Smooth muscle cell (in vitro differentiated cells): Measurements from ENCODE around the gene RABGAP1L. TPM values are rescaled to one million over a fixed set of nuclear protein-coding genes. Genes with fewer than 3 reads are reported as not detected.

ENCODE experiments used
- DNase-seq: peaks from one replicate; lab custom pipeline; 2025; ENCODE audit not compliant: unreplicated experiment; lab: John Stamatoyannopoulos, UW
- H2AFZ ChIP-seq: fragments of 200-600 bp; sonication (generic); 2 replicates; pipeline ENCODE4 v1.6.0; 2016; ENCODE audit warnings: antibody characterized with exemption, low read depth, mild to moderate bottlenecking
- H3F3A ChIP-seq: fragments of 200-600 bp; sonication (generic); 2 replicates; pipeline ENCODE4 v1.6.0; 2017; ENCODE audit warnings: antibody characterized with exemption, low read depth
- H3K27ac ChIP-seq: fragments of 200-600 bp; sonication (generic); 2 replicates; pipeline ENCODE4 v1.5.1; 2016; ENCODE audit warnings: low read depth, mild to moderate bottlenecking
- H3K27me3 ChIP-seq: fragments of 200-600 bp; sonication (generic); 2 replicates; pipeline ENCODE4 v1.6.1; 2016; ENCODE audit warnings: low read depth, mild to moderate bottlenecking
- H3K36me3 ChIP-seq: fragments of 200-600 bp; sonication (generic); 2 replicates; pipeline ENCODE4 v1.5.1; 2016; ENCODE audit warnings: low read depth
- H3K4me1 ChIP-seq: fragments of 200-600 bp; sonication (generic); 2 replicates; pipeline ENCODE4 v1.5.1; 2016; ENCODE audit warnings: low read depth
- H3K4me2 ChIP-seq: fragments of 200-600 bp; sonication (generic); 2 replicates; pipeline ENCODE4 v1.6.0; 2016; ENCODE audit warnings: mild to moderate bottlenecking
- H3K4me3 ChIP-seq: fragments of 200-600 bp; sonication (generic); 2 replicates; pipeline ENCODE4 v1.5.1; 2016; ENCODE audit warnings: mild to moderate bottlenecking
- H3K79me2 ChIP-seq: fragments of 200-600 bp; sonication (generic); 2 replicates; pipeline ENCODE4 v1.6.0; 2016; ENCODE audit warnings: low read depth, mild to moderate bottlenecking
- H3K9ac ChIP-seq: fragments of 200-600 bp; sonication (generic); 2 replicates; pipeline ENCODE4 v1.6.0; 2016; ENCODE audit warnings: low read depth
- H3K9me3 ChIP-seq: fragments of 200-600 bp; sonication (generic); replicated peaks from 2 replicates; pipeline ENCODE4 v1.5.1; 2016; ENCODE audit warnings: low read depth
- H4K20me1 ChIP-seq: fragments of 200-600 bp; sonication (generic); 2 replicates; pipeline ENCODE4 v1.6.0; 2016; ENCODE audit warnings: low read depth
- CTCF ChIP-seq: fragments of 200-600 bp; sonication (generic); IDR thresholded peaks from 2 replicates; pipeline ENCODE4 v1.5.1; 2017; ENCODE audit warnings: borderline replicate concordance, mild to moderate bottlenecking, antibody characterized with exemption; ENCODE audit not compliant: insufficient read depth, poor library complexity, severe bottlenecking
- WGBS: methylation state at CpG from one replicate; pipeline ENCODE4 v1.1.7; 2016; ENCODE audit warnings: low lambda C conversion rate; 5-methylcytosine and 5-hydroxymethylcytosine counted together
- polyA plus RNA-seq: library from polyadenylated mRNA; unstranded; fragments of >200 nt; fragmentation: Nextera tagmentation; extraction: Ambion mirVana; gene quantifications from 2 replicates; pipeline ENCODE4 v1.2.1, GENCODE V29; 2016
- total RNA-seq: library from RNA; depleted of rRNA; stranded (reverse); fragments of >200 nt; gene quantifications from 2 replicates; pipeline ENCODE4 v1.2.3, GENCODE V29; 2014

RABGAP1L gene
- total and polyA plus RNA-seq, 2 experiments from 2014 or later = 4.8 to 24.7 TPM

GRCh38 chr1:174991473-174991872 lies 832.2 kb downstream of the RABGAP1L start:
- no peak overlapping the region for H3K4me2 ChIP-seq
- H3F3A ChIP-seq = no peaks in the 10 kb centered on the region
- DNase-seq = no peak
- H3K4me3 ChIP-seq = no peak overlapping the region
- H3K9ac ChIP-seq = no peak overlapping the region
- no peak overlapping the region for H2AFZ ChIP-seq
- H3K27me3 ChIP-seq = no peaks in the 10 kb centered on the region
- no peaks in the 10 kb centered on the region for H3K79me2 ChIP-seq
- no peaks in the 10 kb centered on the region for H4K20me1 ChIP-seq
- 95% methylated on average over 1 of the region's 1 CpG for WGBS
- H3K4me1 ChIP-seq = no peaks in the 10 kb centered on the region
- H3K27ac ChIP-seq = no peak overlapping the region
- no peaks in the 10 kb centered on the region for H3K9me3 ChIP-seq
- no peak for TF ChIP-seq CTCF
- no peaks in the 10 kb centered on the region for H3K36me3 ChIP-seq

- WGBS = 86% methylated on average over 3 of the region's 3 CpGs
- DNase-seq = no peak
Measured at GRCh38 chr1:174995121-174995520, 835.8 kb downstream of the RABGAP1L start.

GRCh38 chr1:174995916-174996315 lies 836.6 kb downstream of the RABGAP1L start:
- H3K9me3 ChIP-seq = no peaks in the 10 kb centered on the region
- no peaks in the 10 kb centered on the region for H3K27me3 ChIP-seq
- no peaks in the 10 kb centered on the region for H4K20me1 ChIP-seq
- H3K9ac ChIP-seq = no peak overlapping the region
- H3K79me2 ChIP-seq = peaks cover 9% of the 10 kb centered on the region
- no peak overlapping the region for H3K27ac ChIP-seq
- H2AFZ ChIP-seq = no peak overlapping the region
- TF ChIP-seq CTCF = no peak
- no peak overlapping the region for H3K4me2 ChIP-seq
- 87% methylated on average over 1 of the region's 1 CpG for WGBS
- no peak overlapping the region for H3K4me3 ChIP-seq
- peaks cover 9% of the 10 kb centered on the region for H3K4me1 ChIP-seq
- DNase-seq = no peak
- no peaks in the 10 kb centered on the region for H3K36me3 ChIP-seq
- H3F3A ChIP-seq = peaks cover 7% of the 10 kb centered on the region

More at GRCh38 chr1:174995121-174995520, 835.8 kb downstream of the RABGAP1L start:
- H3K4me2 ChIP-seq = no peak overlapping the region
- no peak overlapping the region for H2AFZ ChIP-seq
- no peak for TF ChIP-seq CTCF
- no peaks in the 10 kb centered on the region for H4K20me1 ChIP-seq
- H3K4me1 ChIP-seq = peaks cover 7% of the 10 kb centered on the region
- peaks cover 7% of the 10 kb centered on the region for H3F3A ChIP-seq
- H3K9ac ChIP-seq = no peak overlapping the region
- no peak overlapping the region for H3K27ac ChIP-seq
- H3K27me3 ChIP-seq = no peaks in the 10 kb centered on the region
- H3K36me3 ChIP-seq = no peaks in the 10 kb centered on the region
- peaks cover under 1% of the 10 kb centered on the region for H3K79me2 ChIP-seq
- no peak overlapping the region for H3K4me3 ChIP-seq
- no peaks in the 10 kb centered on the region for H3K9me3 ChIP-seq

GRCh38 chr1:174996476-174996875 lies 837.2 kb downstream of the RABGAP1L start:
- no peak overlapping the region for H3K4me2 ChIP-seq
- H3K27me3 ChIP-seq = no peaks in the 10 kb centered on the region
- no peaks in the 10 kb centered on the region for H3K9me3 ChIP-seq
- H2AFZ ChIP-seq = no peak overlapping the region
- H3K27ac ChIP-seq = no peak overlapping the region
- no peak for DNase-seq
- H4K20me1 ChIP-seq = peaks cover 2% of the 10 kb centered on the region
- H3K4me1 ChIP-seq = peaks cover 15% of the 10 kb centered on the region
- 46% methylated on average over 1 of the region's 1 CpG for WGBS
- H3K4me3 ChIP-seq = no peak overlapping the region
- no peak for TF ChIP-seq CTCF
- H3F3A ChIP-seq = peaks cover 7% of the 10 kb centered on the region
- no peak overlapping the region for H3K9ac ChIP-seq
- H3K79me2 ChIP-seq = peaks cover 14% of the 10 kb centered on the region
- no peaks in the 10 kb centered on the region for H3K36me3 ChIP-seq
